ENCODE measurements around the gene ANKRD6. TPM values are rescaled to one million over a fixed set of nuclear protein-coding genes. Genes with fewer than 3 reads are reported as not detected.

ANKRD6 gene
- total RNA-seq, 5 donors from 2014 or later (not counting 1 experiment from before 2014, with no cell fraction given) = 3.0 to 8.4 (median 5.3) TPM

DNA sequence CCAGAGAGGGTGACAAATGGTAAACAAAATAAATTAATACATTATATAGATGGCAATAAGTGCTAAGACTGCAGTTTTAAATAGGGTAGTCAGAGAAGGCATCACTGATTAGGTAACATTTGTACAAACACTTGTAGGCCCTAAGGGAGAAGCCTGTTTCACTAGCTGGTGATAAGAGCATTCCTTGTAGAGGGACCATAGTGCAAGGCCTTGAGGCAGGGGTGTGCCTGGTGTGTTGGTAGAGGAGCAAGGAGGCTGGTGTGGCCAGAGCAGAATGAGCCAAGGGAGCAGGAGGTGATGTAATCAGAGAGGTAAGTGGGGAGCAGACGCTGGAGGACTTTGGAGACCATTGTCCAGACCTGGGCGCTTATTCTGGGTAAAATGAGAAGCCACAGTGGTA, 70.7 kb downstream of the ANKRD6 start:
- 83% methylated on average over 2 of the region's 2 CpGs for WGBS (ENCODE audit: insufficient coverage)
- Mint-ChIP-seq H3K4me1 (peaks cover 0 to 6% (median 0%) of the 10 kb centered on the region in 3 donors), H3K27ac (no peak overlapping the region), H3K4me3 (no peak overlapping the region), H3K36me3 (peaks cover 10% of the 10 kb centered on the region), H3K27me3 (no peaks in the 10 kb centered on the region), H3K9me3 (no peaks in the 10 kb centered on the region)
- Histone ChIP-seq H3K9me3 (no peaks in the 10 kb centered on the region), H3K27me3 (replicated peaks in 1 of 2; ENCODE audit: control insufficient read depth in 2 of 2, extremely low read depth in 1 of 2, insufficient read depth in 2 of 2, low read length in 1 of 2) (peaks cover 0 to 2% of the 10 kb centered on the region in 2 experiments), H3K36me3 (ENCODE audit: control insufficient read depth in 2 of 2, extremely low read depth in 1 of 2, insufficient read depth in 1 of 2, low read length in 1 of 2) (no peaks in the 10 kb centered on the region), H3K4me1 (ENCODE audit: control insufficient read depth in 1 of 2, extremely low read depth in 1 of 2, insufficient read depth in 2 of 2, low read length in 2 of 2) (no peaks in the 10 kb centered on the region), H3K4me3 (ENCODE audit: control insufficient read depth in 1 of 2, extremely low read depth in 1 of 2, low read length in 1 of 2) (no peak overlapping the region), H3K27ac (ENCODE audit: low read length) (no peak overlapping the region)
- DNase-seq (no peak), ATAC-seq (replicated peaks in 1 of 4) (no peak)
- ChIA-PET CTCF (no interaction called here), POLR2A (no interaction called here)

DNA sequence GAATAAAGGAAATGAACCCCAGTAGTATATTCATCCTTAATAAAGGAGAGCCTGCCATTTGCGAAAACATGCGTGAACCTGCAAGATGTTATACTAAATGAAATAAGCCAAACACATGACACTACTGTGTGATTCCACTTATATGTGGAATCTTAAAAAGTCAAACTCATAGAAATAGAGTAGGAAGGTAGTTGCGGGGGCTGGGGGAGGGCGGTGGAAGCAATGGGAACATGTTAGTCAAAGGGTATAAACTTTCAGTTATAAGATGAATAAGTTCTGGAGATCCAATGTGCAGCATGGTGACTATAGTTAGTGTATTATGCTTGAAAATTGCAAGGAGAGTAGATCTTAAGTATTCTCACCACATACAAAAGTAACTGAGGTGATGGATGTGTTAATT, 72.9 kb downstream of the ANKRD6 start:
- CTCF ChIA-PET = no interaction called here
- no peaks in the 10 kb centered on the region for H3K36me3 ChIP-seq (ENCODE audit: control insufficient read depth in 2 of 2, extremely low read depth in 1 of 2, insufficient read depth in 1 of 2, low read length in 1 of 2)
- Mint-ChIP-seq H3K27me3 (no peaks in the 10 kb centered on the region), H3K4me1 (peaks cover 0 to 6% (median 2%) of the 10 kb centered on the region in 3 donors), H3K36me3 (no peaks in the 10 kb centered on the region), H3K9me3 (no peaks in the 10 kb centered on the region), H3K27ac (no peak overlapping the region), H3K4me3 (no peak overlapping the region)
- no peaks in the 10 kb centered on the region for H3K27me3 ChIP-seq (replicated peaks in 1 of 2; ENCODE audit: control insufficient read depth in 2 of 2, extremely low read depth in 1 of 2, insufficient read depth in 2 of 2, low read length in 1 of 2)
- H3K9me3 ChIP-seq = no peaks in the 10 kb centered on the region
- H3K4me3 ChIP-seq (ENCODE audit: control insufficient read depth in 1 of 2, extremely low read depth in 1 of 2, low read length in 1 of 2) = no peak overlapping the region
- POLR2A ChIA-PET = no interaction called here
- ATAC-seq (replicated peaks in 1 of 4) = no peak
- no peak for DNase-seq
- WGBS (ENCODE audit: insufficient coverage) = 86% methylated on average over 2 of the region's 4 CpGs
- H3K27ac ChIP-seq (ENCODE audit: low read length) = no peak overlapping the region
- H3K4me1 ChIP-seq (ENCODE audit: control insufficient read depth in 1 of 2, extremely low read depth in 1 of 2, insufficient read depth in 2 of 2, low read length in 2 of 2) = no peaks in the 10 kb centered on the region

DNA sequence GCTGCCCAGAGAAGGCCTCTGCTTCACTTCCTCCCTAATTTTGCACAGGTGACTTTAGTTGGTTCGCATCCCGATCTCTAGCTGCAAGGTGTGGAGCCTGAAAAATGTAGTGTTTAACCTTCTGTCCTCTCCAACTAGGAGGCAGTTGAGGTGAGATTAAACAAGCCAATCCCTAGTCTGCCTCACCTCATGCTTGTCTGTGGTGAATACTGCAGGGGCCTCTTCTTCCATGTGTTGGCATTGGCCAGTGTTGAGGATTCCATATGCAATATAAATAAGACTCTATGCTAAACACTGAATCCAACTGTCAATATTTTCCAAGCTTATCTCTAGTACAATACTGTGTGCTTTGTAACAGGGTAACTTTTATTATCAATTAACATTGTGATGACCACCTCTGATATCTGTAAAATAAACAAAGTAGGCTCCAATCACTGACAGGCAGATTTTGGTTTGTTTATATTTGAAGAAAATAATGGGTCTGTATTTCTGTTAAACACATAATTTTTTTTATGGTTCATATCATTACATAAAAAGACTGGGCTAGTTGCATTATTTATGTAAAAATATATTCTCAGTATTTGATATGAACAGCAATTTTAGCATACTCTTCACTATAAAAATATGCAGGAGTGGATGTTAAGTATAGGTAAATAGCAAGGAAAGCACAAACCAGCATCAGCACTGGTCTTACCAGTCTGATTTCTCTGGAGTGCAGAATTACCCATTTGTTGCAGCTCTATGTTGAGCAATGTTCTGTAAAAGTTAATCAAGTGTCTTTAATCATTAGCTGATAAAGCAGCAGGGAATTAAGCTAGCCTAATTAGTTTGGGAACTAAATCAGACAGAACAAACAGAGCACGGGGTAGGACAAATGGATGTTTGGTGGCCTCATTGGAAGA, 74.0 kb downstream of the ANKRD6 start:
- Histone ChIP-seq H3K4me3 (ENCODE audit: control insufficient read depth in 1 of 2, extremely low read depth in 1 of 2, low read length in 1 of 2) (no peak overlapping the region), H3K9me3 (no peaks in the 10 kb centered on the region), H3K27ac (ENCODE audit: low read length) (no peak overlapping the region), H3K27me3 (replicated peaks in 1 of 2; ENCODE audit: control insufficient read depth in 2 of 2, extremely low read depth in 1 of 2, insufficient read depth in 2 of 2, low read length in 1 of 2) (no peaks in the 10 kb centered on the region), H3K4me1 (ENCODE audit: control insufficient read depth in 1 of 2, extremely low read depth in 1 of 2, insufficient read depth in 2 of 2, low read length in 2 of 2) (no peaks in the 10 kb centered on the region), H3K36me3 (ENCODE audit: control insufficient read depth in 2 of 2, extremely low read depth in 1 of 2, insufficient read depth in 1 of 2, low read length in 1 of 2) (no peaks in the 10 kb centered on the region)
- Mint-ChIP-seq H3K4me3 (no peak overlapping the region), H3K9me3 (no peaks in the 10 kb centered on the region), H3K4me1 (peaks cover 0 to 6% (median 2%) of the 10 kb centered on the region in 3 donors), H3K27ac (no peak overlapping the region), H3K27me3 (no peaks in the 10 kb centered on the region), H3K36me3 (no peaks in the 10 kb centered on the region)
- ATAC-seq (replicated peaks in 1 of 4) (no peak), DNase-seq (no peak)
- CTCF ChIA-PET = no interaction called here
- 100% methylated on average over 1 of the region's 3 CpGs for WGBS (ENCODE audit: insufficient coverage)
- POLR2A ChIA-PET = no interaction called here

DNA sequence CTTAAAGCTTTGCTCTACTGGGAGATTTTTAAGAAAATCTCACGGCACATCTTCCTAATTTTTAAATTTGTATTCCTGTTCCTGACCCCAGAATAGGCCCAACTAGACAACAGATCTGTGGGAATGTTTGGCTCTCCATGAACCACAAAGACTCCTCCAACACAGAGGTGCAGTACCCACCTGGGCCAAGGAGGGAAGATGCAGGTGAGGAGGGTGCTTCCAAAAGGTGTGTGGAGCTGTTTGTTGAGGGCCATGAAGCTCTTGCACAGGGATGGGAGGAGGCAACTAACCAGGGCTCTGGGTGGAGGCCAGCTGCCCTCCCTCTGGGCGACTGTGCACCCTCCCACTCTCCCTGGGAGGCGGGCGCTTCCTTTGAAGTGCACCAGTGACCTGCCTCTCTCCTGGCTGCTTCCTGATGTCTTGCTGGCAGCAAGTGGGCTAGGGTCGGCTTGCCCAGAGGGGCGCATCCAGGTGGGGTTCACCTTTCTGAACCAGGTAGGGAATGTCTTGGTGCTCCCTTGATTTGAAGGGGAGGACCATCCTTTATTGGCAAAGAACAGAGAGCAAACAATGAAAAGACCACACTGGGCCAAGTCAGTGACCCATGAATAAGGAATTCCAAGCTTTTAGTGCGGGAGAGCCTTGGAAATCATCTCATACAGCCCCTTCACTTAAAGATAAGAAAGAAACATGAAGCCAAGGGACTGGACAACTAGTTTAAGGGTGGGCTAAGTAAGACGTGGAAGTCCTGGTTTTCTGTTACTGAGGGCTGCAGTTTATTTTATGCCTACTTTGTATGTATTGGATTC, 76.0 kb downstream of the ANKRD6 start:
- H3K4me3 Mint-ChIP-seq = no peak overlapping the region
- no peak for ATAC-seq (replicated peaks in 1 of 4)
- H3K27ac ChIP-seq (ENCODE audit: low read length) = no peak overlapping the region
- H3K4me1 Mint-ChIP-seq = peaks cover 0 to 2% (median under 1%) of the 10 kb centered on the region in 3 donors
- H3K27me3 Mint-ChIP-seq = no peaks in the 10 kb centered on the region
- H3K36me3 Mint-ChIP-seq = no peaks in the 10 kb centered on the region
- H3K36me3 ChIP-seq (ENCODE audit: control insufficient read depth in 2 of 2, extremely low read depth in 1 of 2, insufficient read depth in 1 of 2, low read length in 1 of 2) = no peaks in the 10 kb centered on the region
- H3K4me1 ChIP-seq (ENCODE audit: control insufficient read depth in 1 of 2, extremely low read depth in 1 of 2, insufficient read depth in 2 of 2, low read length in 2 of 2) = no peaks in the 10 kb centered on the region
- POLR2A ChIA-PET = no interaction called here
- WGBS (ENCODE audit: insufficient coverage) = 90% methylated on average over 2 of the region's 8 CpGs
- H3K27ac Mint-ChIP-seq = no peak overlapping the region
- CTCF ChIA-PET = no interaction called here
- no peaks in the 10 kb centered on the region for H3K27me3 ChIP-seq (replicated peaks in 1 of 2; ENCODE audit: control insufficient read depth in 2 of 2, extremely low read depth in 1 of 2, insufficient read depth in 2 of 2, low read length in 1 of 2)
- H3K4me3 ChIP-seq (ENCODE audit: control insufficient read depth in 1 of 2, extremely low read depth in 1 of 2, low read length in 1 of 2) = no peak overlapping the region
- no peak for DNase-seq
- H3K9me3 Mint-ChIP-seq = no peaks in the 10 kb centered on the region
- H3K9me3 ChIP-seq = no peaks in the 10 kb centered on the region

DNA sequence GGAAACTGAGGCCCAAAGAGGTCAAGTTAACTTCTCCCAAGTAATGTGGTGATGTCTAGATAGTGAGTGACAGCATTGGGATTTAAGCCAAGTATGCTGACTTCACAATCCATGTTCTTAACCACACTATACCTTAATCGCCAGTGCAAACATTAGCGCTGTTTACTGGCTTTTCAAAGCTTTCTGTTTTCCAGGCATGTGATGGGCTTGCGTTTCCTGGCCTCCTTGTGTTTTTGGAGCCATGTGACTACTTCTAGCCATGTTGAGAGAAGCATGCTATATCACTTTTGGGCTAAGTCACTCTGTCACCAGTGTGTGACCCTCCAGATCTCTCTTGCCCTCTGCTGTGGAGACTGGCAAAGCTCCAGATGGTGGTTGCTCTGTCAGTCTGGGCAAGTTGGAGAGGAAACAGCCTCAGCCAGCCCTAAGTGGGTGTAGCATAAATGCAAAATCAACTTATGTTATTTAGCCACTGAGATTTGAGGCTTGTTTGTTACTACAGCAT, 76.9 kb downstream of the ANKRD6 start:
- no peaks in the 10 kb centered on the region for H3K27me3 Mint-ChIP-seq
- no peaks in the 10 kb centered on the region for H3K9me3 Mint-ChIP-seq
- CTCF ChIA-PET = no interaction called here
- H3K4me1 Mint-ChIP-seq = peaks cover 0 to 2% (median 0%) of the 10 kb centered on the region in 3 donors
- no peaks in the 10 kb centered on the region for H3K9me3 ChIP-seq
- H3K27ac Mint-ChIP-seq = no peak overlapping the region
- no peaks in the 10 kb centered on the region for H3K36me3 ChIP-seq (ENCODE audit: control insufficient read depth in 2 of 2, extremely low read depth in 1 of 2, insufficient read depth in 1 of 2, low read length in 1 of 2)
- H3K4me1 ChIP-seq (ENCODE audit: control insufficient read depth in 1 of 2, extremely low read depth in 1 of 2, insufficient read depth in 2 of 2, low read length in 2 of 2) = no peaks in the 10 kb centered on the region
- ATAC-seq (replicated peaks in 1 of 4) (no peak), DNase-seq (no peak)
- H3K4me3 Mint-ChIP-seq = no peak overlapping the region
- no peak overlapping the region for H3K27ac ChIP-seq (ENCODE audit: low read length)
- no peaks in the 10 kb centered on the region for H3K36me3 Mint-ChIP-seq
- WGBS (ENCODE audit: insufficient coverage) = 50% methylated on average over 1 of the region's 3 CpGs
- no peaks in the 10 kb centered on the region for H3K27me3 ChIP-seq (replicated peaks in 1 of 2; ENCODE audit: control insufficient read depth in 2 of 2, extremely low read depth in 1 of 2, insufficient read depth in 2 of 2, low read length in 1 of 2)
- no peak overlapping the region for H3K4me3 ChIP-seq (ENCODE audit: control insufficient read depth in 1 of 2, extremely low read depth in 1 of 2, low read length in 1 of 2)
- POLR2A ChIA-PET = no interaction called here

DNA sequence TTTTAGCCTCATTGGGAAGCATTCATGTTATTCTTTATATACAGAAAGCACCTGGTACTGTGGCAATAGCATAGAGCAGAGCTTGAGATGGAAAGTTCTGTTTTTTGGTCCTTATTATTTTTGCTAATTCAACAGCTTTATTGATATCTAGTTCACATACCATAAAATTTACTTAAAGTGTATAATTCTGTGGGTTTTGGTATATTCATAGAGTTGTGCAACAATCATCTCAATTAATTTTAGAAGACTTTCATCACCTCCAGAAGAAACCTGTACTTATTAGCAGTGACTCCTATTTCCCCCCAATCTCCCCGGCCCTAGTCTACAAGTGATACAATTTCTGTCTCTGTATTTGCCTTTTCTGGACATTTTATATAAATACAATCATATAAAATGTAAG, 77.4 kb downstream of the ANKRD6 start:
- Histone ChIP-seq H3K27ac (ENCODE audit: low read length) (no peak overlapping the region), H3K36me3 (ENCODE audit: control insufficient read depth in 2 of 2, extremely low read depth in 1 of 2, insufficient read depth in 1 of 2, low read length in 1 of 2) (no peaks in the 10 kb centered on the region), H3K4me3 (ENCODE audit: control insufficient read depth in 1 of 2, extremely low read depth in 1 of 2, low read length in 1 of 2) (no peak overlapping the region), H3K4me1 (ENCODE audit: control insufficient read depth in 1 of 2, extremely low read depth in 1 of 2, insufficient read depth in 2 of 2, low read length in 2 of 2) (no peaks in the 10 kb centered on the region), H3K27me3 (replicated peaks in 1 of 2; ENCODE audit: control insufficient read depth in 2 of 2, extremely low read depth in 1 of 2, insufficient read depth in 2 of 2, low read length in 1 of 2) (no peaks in the 10 kb centered on the region), H3K9me3 (no peaks in the 10 kb centered on the region)
- POLR2A ChIA-PET = no interaction called here
- DNase-seq (no peak), ATAC-seq (replicated peaks in 1 of 4) (no peak)
- CTCF ChIA-PET = no interaction called here
- no CpG with 5 or more reads among the region's 1 CpG for WGBS (ENCODE audit: insufficient coverage)
- no peaks in the 10 kb centered on the region for H3K27me3 Mint-ChIP-seq
- H3K9me3 Mint-ChIP-seq = no peaks in the 10 kb centered on the region
- peaks cover 0 to 2% (median 0%) of the 10 kb centered on the region in 3 donors for H3K4me1 Mint-ChIP-seq
- H3K4me3 Mint-ChIP-seq = no peak overlapping the region
- H3K36me3 Mint-ChIP-seq = no peaks in the 10 kb centered on the region
- no peak overlapping the region for H3K27ac Mint-ChIP-seq
